AG04450 (cell line): ENCODE data around the gene RNF17. TPM values are rescaled to one million over a fixed set of nuclear protein-coding genes. Genes with fewer than 3 reads are reported as not detected.

Source experiments
- CTCF ChIA-PET: fragments of 300-600, 350-600 bp; formaldehyde crosslinking; extraction: SDS; loops from one replicate; lab custom pipeline; 2022; ENCODE audit warnings: antibody characterized with exemption, inconsistent platforms; lab: Charles Lee
- POLR2A ChIA-PET: fragments of 350-600 bp; formaldehyde crosslinking; extraction: SDS; loops from one replicate; lab custom pipeline; 2021; ENCODE audit warnings: antibody characterized with exemption, inconsistent platforms; lab: Yijun Ruan, JAX
- DNase-seq: peaks from one replicate; pipeline ENCODE4 v3.0.0-alpha.2; 2011; ENCODE audit warnings: low read depth, low spot score
- H3K27ac ChIP-seq: one replicate; pipeline ENCODE4 v1.5.1; 2012; ENCODE audit warnings: low read depth, low read length, control low read depth
- H3K27me3 ChIP-seq: one replicate; pipeline ENCODE4 v1.6.0; 2012; ENCODE audit warnings: low read length; ENCODE audit not compliant: control insufficient read depth, insufficient read depth
- H3K4me3 ChIP-seq: 2 replicates; pipeline ENCODE4 v1.5.1; 2011; ENCODE audit warnings: mild to moderate bottlenecking, low read depth, low read length, control low read depth
- H3K9me3 ChIP-seq: 2 replicates; pipeline ENCODE4 v1.5.1; 2012; ENCODE audit warnings: low read length; ENCODE audit not compliant: control insufficient read depth, insufficient read depth
- polyA minus RNA-seq: library from RNA; depleted of rRNA, polyadenylated mRNA; stranded (reverse); fragments of >200 nt; gene quantifications from 2 replicates; pipeline ENCODE4 v1.2.3, GENCODE V29; 2011; rRNA and poly(A)+ RNA removed
- polyA plus RNA-seq: library from polyadenylated mRNA; depleted of rRNA; stranded (reverse); fragments of >200 nt; gene quantifications from 2 replicates; pipeline ENCODE4 v1.2.3, GENCODE V29; 2011; rRNA removed
- TF ChIP-seq, protein P1 (sequence below): IDR thresholded peaks from 2 replicates; pipeline ENCODE4 v1.5.1; 2011; ENCODE audit warnings: low read depth, low read length, control low read depth, inconsistent platforms

Gene RNF17, protein sequence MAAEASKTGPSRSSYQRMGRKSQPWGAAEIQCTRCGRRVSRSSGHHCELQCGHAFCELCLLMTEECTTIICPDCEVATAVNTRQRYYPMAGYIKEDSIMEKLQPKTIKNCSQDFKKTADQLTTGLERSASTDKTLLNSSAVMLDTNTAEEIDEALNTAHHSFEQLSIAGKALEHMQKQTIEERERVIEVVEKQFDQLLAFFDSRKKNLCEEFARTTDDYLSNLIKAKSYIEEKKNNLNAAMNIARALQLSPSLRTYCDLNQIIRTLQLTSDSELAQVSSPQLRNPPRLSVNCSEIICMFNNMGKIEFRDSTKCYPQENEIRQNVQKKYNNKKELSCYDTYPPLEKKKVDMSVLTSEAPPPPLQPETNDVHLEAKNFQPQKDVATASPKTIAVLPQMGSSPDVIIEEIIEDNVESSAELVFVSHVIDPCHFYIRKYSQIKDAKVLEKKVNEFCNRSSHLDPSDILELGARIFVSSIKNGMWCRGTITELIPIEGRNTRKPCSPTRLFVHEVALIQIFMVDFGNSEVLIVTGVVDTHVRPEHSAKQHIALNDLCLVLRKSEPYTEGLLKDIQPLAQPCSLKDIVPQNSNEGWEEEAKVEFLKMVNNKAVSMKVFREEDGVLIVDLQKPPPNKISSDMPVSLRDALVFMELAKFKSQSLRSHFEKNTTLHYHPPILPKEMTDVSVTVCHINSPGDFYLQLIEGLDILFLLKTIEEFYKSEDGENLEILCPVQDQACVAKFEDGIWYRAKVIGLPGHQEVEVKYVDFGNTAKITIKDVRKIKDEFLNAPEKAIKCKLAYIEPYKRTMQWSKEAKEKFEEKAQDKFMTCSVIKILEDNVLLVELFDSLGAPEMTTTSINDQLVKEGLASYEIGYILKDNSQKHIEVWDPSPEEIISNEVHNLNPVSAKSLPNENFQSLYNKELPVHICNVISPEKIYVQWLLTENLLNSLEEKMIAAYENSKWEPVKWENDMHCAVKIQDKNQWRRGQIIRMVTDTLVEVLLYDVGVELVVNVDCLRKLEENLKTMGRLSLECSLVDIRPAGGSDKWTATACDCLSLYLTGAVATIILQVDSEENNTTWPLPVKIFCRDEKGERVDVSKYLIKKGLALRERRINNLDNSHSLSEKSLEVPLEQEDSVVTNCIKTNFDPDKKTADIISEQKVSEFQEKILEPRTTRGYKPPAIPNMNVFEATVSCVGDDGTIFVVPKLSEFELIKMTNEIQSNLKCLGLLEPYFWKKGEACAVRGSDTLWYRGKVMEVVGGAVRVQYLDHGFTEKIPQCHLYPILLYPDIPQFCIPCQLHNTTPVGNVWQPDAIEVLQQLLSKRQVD (N-terminal part only)
- polyA plus RNA-seq: 0.04 and 0.05 TPM in 2 replicates
- 0.26 TPM in 1 of 2 replicates, not detected in the other for polyA minus RNA-seq

DNA sequence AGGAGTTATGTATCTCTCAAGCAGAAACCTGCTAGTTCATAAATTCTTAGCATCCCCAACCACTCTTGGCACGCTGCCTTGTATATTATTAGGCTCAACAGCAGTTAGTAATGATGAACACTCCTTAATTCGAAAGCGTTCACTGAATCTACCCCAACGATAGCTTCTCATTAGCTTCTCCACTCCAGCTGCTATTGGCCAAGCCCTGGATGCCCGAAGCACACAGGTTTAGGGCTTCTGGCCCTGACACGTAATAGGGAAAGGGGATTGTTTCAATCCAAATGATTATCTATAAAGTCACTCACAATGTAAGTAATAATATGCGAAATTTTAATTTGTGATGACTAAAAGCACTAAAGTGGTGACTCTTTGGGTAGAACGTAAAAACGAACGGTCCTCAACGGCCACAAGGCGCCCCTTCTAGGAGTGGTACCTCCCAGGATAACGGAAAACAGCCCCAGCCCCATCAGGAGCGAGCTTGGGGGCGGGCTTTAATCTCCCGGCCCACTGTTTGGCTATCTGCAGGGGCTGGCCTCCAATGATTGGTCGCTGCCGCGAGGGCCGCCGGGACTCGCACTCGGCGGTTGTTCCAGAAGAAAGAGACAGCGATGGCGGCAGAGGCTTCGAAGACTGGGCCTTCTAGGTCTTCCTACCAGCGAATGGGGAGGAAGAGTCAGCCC is at the start of gene RNF17:
Gene RNF17, plus strand, starts transcription at position 574 of the 680 bp plus-strand sequence. Its CDS starts 35 bp downstream, at position 609.
- no peak within 1 kb of the TSS for H3K4me3 ChIP-seq
- POLR2A ChIA-PET: no interaction called here

DNA sequence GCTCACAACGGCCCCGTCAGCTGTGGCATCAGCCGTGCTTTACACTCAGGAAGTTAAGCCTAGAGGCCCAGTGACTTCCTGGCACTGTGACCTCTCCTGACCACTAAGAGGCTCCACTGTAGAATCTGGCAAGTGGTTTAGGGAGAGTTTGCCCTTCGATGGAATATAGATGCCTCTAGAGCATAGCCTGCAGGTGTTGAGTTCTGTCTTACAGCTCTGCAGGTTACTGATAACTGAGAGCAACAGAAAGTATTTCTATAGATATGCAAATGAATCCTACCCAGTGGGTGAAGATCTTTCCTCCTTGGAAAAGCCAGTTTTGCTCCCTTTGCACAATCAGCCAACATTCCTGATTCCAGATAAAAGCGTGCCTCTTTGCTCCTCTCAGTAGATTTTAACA is 48.0 kb upstream of the RNF17 start:
- TF ChIP-seq, protein P1, sequence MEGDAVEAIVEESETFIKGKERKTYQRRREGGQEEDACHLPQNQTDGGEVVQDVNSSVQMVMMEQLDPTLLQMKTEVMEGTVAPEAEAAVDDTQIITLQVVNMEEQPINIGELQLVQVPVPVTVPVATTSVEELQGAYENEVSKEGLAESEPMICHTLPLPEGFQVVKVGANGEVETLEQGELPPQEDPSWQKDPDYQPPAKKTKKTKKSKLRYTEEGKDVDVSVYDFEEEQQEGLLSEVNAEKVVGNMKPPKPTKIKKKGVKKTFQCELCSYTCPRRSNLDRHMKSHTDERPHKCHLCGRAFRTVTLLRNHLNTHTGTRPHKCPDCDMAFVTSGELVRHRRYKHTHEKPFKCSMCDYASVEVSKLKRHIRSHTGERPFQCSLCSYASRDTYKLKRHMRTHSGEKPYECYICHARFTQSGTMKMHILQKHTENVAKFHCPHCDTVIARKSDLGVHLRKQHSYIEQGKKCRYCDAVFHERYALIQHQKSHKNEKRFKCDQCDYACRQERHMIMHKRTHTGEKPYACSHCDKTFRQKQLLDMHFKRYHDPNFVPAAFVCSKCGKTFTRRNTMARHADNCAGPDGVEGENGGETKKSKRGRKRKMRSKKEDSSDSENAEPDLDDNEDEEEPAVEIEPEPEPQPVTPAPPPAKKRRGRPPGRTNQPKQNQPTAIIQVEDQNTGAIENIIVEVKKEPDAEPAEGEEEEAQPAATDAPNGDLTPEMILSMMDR: no peak
- DNase-seq: no peak
- peaks cover 3% of the 10 kb centered on the region for H3K27me3 ChIP-seq
- ChIA-PET POLR2A (no interaction called here), CTCF (interaction anchor here (3.9 kb wide), 1 partner anchor 11 kb away, joined by 23 read pairs; no protein-coding TSS in a partner anchor)
- no peak overlapping the region for H3K4me3 ChIP-seq
- no peak overlapping the region for H3K27ac ChIP-seq
- no peaks in the 10 kb centered on the region for H3K9me3 ChIP-seq

More for the DNA sequence above, at the start of gene RNF17:
- H3K9me3 ChIP-seq: peaks cover 7% of the 10 kb centered on the region; the same call in 1 of the 2 replicates
- no peaks in the 10 kb centered on the region for H3K27me3 ChIP-seq
- no peak within 1 kb of the TSS for H3K27ac ChIP-seq
- CTCF ChIA-PET: no interaction called here
- DNase-seq: no peak
- TF ChIP-seq, protein P1: no peak

DNA sequence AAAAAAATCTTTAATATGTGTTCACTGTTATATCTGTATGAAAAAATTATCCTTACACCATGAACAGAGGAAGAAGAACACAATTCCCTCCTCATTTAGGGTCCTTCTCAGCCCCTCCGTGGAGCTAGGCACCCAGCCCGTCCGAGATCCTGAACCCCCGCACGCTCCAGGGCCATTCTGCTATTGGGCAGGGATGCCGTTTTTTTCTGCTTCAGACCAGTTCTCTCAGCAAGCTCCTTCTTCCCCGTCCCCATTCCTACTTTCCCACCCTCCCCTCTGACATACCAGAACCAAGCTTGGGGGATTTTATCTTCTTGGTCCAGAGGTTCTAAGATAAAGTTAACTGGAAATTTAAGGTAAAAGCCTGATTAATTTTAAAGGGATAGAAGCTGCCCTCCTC is 47.5 kb upstream of the RNF17 start:
- Histone ChIP-seq H3K9me3 (no peaks in the 10 kb centered on the region), H3K27ac (no peak overlapping the region), H3K4me3 (no peak overlapping the region), H3K27me3 (peaks cover 3% of the 10 kb centered on the region)
- ChIA-PET POLR2A (no interaction called here), CTCF (interaction anchor here (0.9 kb wide), 1 partner anchor 10 kb away, joined by 4 read pairs; no protein-coding TSS in a partner anchor)
- DNase-seq: no peak
- TF ChIP-seq, protein P1: no peak

DNA sequence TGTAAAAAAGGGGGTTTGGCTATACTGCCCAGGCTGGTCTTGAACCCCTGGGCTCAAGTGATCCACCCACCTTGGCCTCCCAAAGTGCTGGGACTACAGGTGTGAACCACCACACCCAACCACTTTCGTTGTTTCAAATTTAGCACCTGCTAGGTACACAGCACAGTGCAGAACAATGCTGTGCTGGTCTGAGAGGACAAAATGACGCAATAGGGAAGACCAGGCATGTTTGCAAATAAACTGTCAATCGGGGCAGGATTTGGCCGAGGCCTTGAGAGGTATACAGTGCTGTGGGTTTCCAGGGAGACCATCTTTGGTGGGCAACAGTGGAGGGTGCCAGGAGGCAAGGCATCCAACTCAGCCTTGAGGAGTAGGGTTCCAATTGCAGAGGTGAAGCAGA is 46.8 kb upstream of the RNF17 start:
- ChIA-PET POLR2A (no interaction called here), CTCF (interaction anchor here (0.9 kb wide), 1 partner anchor 10 kb away, joined by 4 read pairs; no protein-coding TSS in a partner anchor)
- peaks cover 5% of the 10 kb centered on the region for H3K27me3 ChIP-seq
- H3K27ac ChIP-seq: no peak overlapping the region
- no peaks in the 10 kb centered on the region for H3K9me3 ChIP-seq
- no peak for DNase-seq
- TF ChIP-seq, protein P1: no peak
- no peak overlapping the region for H3K4me3 ChIP-seq
